IPS DF 4.7 (cell line): Measurements from ENCODE around the gene ST3GAL3.
A peak's percentile ranks its signal among the peaks of the same experiment; 100 is the strongest.

Source experiments
- DNase-seq: peaks from one replicate; pipeline ENCODE4 v3.0.0-alpha.2; 2013; ENCODE audit warnings: low spot score; ENCODE audit errors: extremely low read depth

The ST3GAL3 gene

DNA sequence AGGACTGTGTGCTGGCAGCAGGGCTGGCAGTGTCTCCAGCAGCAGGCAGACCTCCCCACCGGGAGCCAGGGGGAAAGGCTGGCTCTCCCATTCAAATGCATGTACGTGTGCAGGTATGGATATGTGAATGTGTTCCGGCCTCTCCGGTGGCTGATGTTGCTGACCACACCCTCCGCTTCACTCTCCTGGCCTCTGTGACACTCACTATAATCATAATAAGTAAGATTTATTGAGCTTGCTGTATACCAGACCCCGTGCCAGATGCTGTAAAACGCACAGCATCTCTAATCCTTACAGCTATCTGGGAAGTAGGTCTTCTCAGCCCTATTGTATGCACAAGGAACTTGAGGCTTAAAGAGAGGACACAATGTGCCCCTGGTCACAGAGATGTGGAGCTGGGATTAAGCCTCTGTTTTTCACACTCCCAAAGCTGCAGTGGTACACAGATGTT is 205.7 kb downstream of the ST3GAL3 start:
- DNase-seq = no peak

DNA sequence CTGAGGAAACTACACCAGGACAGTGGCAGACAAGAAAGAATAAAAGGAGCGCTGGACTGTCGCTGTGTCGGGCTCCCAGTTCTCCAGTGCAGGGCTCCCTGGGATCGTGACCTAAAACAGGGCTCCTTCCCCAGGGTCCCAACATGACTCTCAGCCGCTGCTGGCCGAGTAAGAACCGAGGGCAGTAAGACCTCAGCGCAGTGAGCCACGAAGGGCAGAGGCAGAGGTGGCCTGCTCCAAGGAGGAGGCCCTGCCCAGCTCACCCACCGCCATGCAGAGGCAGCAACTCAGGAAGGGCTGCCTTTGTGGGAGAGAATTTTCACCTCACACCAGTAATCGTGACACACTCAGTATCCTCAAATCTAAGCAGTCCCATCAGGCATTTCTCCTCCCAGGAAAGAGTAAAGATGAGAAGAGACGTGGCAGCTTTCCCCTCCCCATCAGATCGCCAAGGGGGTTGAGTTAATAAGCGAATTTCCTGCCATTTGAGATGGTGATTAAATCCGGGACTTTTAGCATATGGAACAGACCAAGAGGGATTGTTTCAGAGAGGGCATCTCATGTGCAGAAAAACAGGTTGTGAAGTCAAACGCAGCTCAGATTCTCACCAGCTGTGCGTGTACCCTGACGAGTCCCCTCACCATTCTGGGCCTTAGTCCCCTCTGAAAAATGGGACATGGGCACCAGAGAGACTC is 206.5 kb downstream of the ST3GAL3 start:
- no peak for DNase-seq

DNA sequence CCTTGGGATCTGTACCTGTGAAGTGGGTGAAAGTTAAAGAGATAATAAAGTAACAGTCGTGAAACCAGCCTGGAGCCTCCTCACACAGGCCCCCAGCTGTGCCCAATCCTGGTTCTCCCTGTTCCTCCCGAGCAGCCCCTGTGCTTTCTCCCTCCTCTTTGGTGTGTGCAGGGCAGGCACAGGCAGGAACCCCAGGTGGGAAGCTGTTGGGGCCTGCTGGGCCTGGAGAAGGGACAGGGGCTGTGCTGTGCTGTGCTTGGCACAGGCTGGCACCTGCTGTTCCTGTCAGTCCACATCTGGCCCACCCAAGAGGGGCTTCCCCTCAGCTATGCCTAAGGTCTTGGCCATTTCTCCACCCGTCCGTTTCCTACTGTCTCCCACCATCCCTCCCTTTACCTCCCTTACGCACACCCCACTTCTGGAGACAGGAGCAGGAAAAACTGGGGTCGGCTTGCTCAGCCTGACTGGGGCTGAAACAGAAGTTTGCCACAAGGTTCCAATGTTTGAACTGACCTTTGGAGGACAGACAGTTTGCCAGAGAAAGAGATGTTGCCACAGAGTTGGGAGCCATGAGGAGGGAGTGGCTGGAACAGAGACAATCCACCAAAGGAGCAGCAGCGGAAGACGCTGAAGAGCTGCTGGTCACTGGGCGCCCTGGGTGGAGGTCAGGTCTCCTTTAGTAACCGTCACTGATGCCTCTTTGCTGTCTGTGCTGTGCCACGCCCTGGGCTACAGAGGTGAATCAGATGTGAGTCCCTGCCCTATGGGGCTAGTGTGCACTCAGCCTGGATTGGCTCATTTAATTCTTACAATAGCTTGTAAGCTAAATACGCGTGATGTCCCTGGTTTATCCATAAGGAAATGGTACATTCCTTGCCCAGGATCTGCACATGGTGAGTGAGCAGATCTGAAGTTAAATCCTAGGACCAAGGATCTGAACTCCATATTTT is 207.5 kb downstream of the ST3GAL3 start:
- DNase-seq = no peak

DNA sequence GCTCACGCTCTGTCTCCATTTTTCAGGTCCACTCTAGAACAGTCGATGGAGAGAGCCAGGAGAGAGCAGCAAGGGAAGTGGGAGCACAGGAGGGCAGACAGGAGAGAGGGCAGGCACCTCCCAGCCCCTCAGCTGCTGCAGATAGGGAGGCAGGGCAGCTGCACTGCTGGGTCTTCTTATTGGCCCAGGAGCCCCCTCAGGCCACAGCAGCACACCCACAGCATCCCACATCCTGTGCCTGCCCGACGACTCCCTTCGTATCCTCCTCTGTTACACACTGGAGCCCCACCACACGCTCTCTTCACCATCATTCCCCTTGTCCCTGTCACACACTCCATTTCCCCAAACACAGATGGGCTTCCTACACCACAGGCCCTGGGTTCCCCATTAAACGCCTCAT is 212.6 kb downstream of the ST3GAL3 start:
- DNase-seq = no peak

DNA sequence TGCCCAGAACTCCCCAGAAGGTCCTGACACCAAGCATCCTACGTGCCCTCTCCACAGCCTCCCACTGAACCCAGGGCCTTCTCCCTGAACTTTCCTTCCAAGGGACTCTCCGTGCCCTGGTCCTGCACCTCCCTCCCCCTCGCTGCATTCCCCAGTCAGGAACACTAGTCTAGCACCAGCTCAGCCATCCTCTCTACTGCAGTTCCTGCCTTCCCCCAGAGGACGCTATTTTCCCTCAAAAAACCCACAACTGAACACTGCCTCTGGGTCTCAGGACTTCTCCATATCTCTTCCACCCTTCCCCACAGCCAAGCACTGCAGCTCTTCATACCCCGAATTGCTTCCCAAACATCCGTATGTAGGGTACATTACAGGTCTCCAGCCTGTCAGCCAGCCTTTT is 213.7 kb downstream of the ST3GAL3 start:
- no peak for DNase-seq

DNA sequence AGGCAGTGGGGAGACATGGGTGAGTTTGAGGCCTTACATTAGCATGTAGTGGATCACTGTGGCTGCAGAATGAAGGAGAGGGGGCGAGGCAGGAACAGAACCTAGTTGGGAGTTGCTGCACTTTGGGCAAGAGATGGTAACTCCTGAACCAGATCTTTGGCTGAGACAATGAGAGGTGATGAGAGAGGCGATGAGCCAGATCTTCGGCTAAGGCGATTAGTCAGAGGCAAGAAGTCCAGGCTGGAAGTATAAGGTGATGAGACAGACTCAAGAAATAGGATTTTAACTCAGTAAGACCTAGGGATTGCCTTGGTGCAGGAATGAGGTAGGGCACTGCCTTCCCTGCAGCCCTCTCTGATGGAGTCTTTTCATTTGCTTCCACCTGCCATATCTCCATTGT is 217.2 kb downstream of the ST3GAL3 start:
- DNase-seq = no peak

DNA sequence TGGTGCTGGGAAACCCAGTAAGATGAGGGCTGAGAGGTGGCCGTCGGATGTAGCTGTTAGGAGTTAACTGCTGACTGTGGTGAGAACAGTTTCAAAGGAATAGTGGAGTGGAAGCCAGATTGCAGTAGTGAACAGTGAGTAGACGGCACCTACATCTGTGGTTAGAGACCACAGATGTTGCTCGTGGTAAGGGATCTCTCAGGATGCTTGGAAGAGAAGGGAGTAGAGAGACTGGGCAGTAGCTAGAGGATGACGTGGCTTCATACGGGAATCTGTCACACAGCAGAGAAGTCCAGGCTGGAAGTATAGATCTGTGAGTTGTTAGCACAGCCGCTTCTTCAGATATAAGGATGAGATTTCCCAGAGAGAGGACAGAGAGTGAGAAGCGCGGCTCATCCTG is 218.5 kb downstream of the ST3GAL3 start:
- no peak for DNase-seq

DNA sequence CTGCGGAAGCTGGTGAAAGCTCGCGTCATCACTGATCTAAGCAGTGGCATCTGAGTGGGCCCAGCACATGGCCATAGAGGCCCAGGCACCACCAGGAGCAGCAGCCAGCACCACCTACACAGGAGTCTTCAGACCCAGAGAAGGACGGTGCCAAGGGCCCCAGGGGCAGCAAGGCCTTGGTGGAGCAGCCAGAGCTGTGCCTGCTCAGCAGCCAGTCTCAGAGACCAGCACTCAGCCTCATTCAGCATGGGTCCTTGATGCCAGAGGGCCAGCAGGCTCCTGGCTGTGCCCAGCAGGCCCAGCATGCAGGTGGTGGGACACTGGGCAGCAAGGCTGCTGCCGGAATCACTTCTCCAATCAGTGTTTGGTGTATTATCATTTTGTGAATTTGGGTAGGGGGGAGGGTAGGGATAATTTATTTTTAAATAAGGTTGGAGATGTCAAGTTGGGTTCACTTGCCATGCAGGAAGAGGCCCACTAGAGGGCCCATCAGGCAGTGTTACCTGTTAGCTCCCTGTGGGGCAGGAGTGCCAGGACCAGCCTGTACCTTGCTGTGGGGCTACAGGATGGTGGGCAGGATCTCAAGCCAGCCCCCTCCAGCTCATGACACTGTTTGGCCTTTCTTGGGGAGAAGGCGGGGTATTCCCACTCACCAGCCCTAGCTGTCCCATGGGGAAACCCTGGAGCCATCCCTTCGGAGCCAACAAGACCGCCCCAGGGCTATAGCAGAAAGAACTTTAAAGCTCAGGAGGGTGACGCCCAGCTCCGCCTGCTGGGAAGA is 223.0 kb downstream of the ST3GAL3 start:
- no peak for DNase-seq

DNA sequence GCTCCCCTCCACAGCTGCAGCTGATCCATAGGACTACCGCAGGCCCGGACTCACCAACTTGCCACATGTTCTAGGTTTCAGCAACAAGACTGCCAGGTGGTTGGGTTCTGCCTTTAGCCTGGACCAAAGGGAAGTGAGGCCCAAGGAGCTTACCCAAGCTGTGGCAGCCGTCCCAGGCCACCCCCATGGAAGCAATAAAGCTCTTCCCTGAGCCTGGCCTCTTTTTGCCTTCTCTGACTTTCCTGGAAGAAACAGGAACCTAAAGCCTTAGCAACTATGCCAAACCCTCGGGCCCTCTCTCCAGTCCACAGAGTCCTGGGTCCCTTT is 223.6 kb downstream of the ST3GAL3 start:
- DNase-seq = no peak

DNA sequence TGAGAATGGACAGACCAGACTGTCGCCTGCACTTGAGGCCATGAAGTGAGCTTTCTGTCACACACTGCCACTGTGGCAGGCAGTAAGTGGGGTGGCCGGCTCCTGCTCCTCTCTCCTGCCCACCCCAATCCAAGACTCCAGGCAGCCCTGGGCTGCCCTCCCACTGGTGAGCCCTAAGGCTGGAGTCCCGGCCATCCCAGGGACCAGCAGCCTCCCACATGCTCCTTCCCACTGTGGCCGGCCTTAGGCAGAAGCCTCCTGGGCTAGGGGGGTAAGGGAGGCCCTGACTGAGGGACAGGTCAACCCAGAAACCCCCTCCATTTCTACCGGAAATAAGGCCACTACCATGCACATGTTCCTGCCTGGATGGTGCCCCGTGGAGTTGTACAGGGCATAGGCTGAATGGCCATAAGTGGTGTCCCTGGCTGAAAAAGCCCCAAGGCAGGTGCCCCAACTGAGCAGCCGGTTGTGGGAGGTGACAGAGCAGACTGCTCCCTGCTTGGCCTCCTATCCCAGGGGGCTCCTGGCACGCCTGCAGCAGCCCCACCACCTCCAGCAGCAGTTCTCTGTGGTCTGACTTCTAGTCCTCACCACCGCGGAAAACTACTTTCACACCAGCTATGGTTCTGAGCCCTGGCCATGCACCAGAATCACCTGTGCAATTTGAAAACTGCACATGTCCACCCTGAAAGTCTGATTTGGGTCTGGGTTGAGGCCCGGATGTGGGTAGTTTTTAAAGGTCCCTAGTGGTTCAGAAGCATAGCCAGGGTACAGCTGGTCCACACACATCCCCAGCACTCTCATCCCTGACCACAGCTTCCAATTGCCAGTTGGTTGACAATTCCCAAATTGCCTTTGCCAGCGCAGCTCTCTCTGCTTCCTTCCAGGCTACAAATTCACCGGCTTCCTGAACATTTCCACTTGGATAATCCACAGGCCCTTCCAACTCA is 224.7 kb downstream of the ST3GAL3 start:
- no peak for DNase-seq

DNA sequence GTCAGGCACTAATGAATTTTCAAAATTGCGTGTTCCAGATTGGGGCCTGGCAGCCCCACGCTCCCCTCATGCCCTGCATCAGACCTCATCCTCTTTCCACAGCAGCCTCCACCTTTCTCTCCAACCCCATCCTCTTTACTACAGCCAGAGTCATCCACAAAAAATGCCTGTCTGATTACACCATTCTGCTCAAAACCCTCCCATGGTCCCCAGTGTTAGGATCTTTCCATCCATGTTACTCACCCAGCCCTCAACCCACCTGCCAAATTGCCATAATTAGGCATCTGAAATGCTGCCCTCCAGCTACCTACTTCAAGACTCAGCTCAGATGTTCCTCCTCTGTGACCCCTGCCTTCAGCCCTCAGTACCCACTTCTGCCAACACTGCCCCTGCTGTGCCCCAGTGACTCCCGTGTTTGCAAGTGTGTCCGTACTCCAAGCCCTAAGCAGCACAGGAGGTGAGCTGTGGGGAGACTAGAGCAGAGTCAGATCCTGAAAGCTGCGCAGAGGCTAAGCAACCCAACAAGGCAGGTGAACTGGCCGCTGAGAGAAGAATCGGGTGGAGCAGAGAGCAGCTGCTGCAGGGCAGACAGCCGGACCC is 225.6 kb downstream of the ST3GAL3 start:
- DNase-seq = no peak

DNA sequence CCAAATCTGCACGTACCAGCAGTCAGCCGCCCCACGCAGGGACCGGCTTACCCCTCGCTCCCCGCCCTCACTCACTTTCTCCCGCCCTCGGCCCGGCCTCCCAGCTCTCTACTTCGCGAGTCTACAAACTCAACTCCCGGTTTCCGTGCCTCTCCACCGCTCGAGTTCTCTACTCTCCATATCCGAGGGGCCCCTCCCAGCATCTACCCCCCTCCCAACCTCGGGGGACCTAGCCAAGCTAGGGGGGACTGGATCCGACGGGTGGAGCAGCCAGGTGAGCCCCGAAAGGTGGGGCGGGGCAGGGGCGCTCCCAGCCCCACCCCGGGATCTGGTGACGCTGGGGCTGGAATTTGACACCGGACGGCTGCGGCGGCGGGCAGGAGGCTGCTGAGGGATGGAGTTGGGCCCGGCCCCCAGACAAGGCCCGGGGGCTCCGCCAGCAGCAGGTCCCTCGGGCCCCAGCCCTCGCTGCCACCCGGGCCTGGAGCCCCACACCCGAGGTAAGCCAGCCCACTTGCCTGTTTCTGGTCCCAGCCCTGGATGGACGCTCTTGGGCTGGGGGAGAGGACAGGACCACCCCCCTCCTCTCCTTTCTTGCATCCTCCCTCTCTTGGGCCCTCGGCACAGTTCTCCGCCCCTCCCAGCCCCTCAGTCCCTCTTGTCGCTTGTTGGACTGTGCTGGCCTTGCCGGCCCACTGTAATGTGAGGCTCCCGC is 226.2 kb downstream of the ST3GAL3 start, which contains the start of gene ARTN:
Gene ARTN, plus strand, starts transcription at position 416 of the 715 bp plus-strand sequence. CDS start 1,856 bp downstream, outside the sequence.
- no peak for DNase-seq

DNA sequence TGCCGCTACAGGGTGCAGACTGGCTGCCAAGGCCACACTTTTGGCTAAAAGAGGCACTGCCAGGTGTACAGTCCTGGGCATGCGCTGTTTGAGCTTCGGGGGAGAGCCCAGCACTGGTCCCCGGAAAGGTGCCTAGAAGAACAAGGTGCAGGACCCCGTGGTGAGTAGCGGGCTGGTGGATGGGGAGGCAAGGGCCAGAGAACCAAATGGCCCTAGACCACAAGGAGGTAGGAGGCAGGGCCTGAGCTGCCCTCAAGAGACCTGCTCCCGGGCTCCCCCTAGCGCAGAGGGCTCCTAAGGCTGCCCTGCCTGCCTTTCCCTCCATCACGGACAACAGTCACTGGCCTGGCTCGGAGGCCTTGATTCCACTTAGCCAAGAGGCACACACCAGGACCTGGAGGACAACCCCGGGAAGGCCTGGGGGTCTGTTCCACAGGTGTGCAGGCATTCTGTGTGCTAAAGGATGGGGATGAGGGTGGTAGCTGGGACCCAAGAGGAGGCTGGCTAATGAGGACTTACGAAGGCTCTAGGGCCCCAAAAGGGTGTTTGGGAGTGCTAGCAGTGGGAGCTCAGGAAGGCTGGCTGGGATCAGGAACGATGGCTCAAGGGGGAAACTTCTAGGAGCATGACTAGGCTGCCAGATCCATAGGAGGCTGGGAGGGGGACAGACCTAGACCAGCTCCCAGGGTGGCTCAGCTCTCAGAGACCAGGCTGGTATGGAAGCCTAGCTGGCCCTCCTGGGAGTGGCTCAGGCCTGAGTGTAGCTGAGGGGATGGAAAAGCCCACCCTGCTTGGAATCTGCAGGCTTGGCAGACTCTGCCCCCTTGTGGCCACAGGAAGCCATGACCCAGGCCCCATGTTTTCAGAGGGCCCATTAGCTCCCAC is 227.0 kb downstream of the ST3GAL3 start:
- DNase-seq = peak; percentile 88

DNA sequence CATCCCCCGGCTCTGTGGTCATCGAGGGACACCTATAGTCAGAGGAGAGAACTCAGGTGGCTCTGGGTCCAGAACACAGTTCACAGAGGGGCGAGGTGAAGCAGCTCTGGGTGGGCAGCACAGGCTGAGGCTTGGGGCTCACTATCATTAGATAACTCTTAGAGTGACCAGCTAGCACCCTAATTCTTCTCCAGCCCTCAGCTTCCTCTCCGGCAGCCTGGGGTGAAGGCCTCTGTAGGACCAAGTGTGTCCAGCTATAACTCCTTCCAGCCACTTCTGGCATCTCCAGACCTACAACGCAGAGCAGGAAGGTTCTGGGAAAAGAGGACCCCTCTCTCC is 227.6 kb downstream of the ST3GAL3 start:
- DNase-seq = no peak

DNA sequence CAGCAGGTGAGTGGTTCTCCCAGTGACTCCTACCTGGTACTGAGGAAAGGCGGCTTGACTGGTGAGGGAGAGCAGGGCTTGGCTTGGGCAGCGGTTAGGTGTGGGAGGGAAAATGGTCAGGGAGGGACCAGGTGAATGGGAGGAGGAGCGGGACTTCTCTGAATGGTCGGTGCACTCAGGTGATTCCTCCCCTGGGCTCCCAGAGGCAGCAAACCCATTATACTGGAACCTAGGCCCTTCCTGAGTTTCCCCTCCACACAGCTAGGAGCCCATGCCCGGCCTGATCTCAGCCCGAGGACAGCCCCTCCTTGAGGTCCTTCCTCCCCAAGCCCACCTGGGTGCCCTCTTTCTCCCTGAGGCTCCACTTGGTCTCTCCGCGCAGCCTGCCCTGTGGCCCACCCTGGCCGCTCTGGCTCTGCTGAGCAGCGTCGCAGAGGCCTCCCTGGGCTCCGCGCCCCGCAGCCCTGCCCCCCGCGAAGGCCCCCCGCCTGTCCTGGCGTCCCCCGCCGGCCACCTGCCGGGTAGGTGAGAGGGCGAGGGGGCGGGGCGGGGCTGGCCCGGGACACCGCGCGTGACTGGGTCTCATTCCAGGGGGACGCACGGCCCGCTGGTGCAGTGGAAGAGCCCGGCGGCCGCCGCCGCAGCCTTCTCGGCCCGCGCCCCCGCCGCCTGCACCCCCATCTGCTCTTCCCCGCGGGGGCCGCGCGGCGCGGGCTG is 228.5 kb downstream of the ST3GAL3 start:
- DNase-seq = no peak

DNA sequence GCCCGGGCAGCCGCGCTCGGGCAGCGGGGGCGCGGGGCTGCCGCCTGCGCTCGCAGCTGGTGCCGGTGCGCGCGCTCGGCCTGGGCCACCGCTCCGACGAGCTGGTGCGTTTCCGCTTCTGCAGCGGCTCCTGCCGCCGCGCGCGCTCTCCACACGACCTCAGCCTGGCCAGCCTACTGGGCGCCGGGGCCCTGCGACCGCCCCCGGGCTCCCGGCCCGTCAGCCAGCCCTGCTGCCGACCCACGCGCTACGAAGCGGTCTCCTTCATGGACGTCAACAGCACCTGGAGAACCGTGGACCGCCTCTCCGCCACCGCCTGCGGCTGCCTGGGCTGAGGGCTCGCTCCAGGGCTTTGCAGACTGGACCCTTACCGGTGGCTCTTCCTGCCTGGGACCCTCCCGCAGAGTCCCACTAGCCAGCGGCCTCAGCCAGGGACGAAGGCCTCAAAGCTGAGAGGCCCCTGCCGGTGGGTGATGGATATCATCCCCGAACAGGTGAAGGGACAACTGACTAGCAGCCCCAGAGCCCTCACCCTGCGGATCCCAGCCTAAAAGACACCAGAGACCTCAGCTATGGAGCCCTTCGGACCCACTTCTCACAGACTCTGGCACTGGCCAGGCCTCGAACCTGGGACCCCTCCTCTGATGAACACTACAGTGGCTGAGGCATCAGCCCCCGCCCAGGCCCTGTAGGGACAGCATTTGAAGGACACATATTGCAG is 229.3 kb downstream of the ST3GAL3 start:
- DNase-seq = no peak

DNA sequence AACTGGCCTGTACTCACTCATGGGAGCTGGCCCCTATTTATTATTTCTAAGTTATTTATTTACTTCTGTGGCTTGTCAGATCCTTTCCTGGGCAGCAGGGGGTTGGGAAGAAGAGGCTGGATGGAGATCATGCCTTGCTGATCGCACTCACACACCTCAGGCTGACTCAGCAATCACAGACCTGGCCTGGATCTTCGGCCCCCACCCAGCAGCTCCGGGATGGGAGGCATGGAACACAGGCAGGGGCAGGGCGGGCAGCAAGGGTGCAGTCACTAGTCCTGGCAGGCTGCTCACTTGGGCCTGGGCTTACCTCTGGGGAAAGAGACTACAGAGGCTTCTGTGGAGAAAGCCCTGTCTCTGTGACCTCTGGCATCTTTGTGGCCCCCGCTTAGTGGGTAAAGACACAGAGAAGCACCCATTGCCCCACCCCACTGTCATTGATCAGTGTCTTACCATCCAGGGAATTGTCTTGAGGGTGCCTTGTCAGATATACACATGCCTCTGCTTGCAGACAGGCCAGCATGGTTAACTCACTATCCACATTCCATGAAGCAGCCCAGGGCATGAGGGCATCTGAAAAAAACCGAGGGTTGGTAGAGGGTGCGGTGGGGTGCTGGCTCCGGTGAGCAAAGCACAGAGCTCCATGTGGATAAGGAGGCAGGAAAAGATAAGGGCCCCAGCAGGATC is 230.0 kb downstream of the ST3GAL3 start:
- no peak for DNase-seq
